ENCODE results near the gene TMEM126A. TPM values are rescaled to one million over a fixed set of nuclear protein-coding genes. Genes with fewer than 3 reads are reported as not detected.
"Not testable (repeated sequence)": the region's sequence is repeated elsewhere in the genome, so short reads cannot be mapped to it uniquely, and the experiment has no call there.

The TMEM126A gene
- total and polyA plus RNA-seq, 2 experiments from 2014 or later: 22.9 to 69.8 TPM

- in situ Hi-C loops (cut with MboI): no loop called here
- Histone ChIP-seq H3K4me3 (no peak overlapping the region), H3K27me3 (replicated peaks; ENCODE audit: insufficient read depth) (no peaks in the 10 kb centered on the region), H2AFZ (no peak overlapping the region), H4K20me1 (ENCODE audit: insufficient read depth) (0 out of 2 replicates have a peak, but pooled peaks cover 2% of the 10 kb centered on the region), H3K36me3 (ENCODE audit: low read depth) (no peaks in the 10 kb centered on the region), H3F3A (ENCODE audit: insufficient read depth) (no peaks in the 10 kb centered on the region), H3K4me1 (ENCODE audit: insufficient read depth) (no peaks in the 10 kb centered on the region), H3K4me2 (ENCODE audit: unreplicated experiment) (no peak overlapping the region), H3K9ac (no peak overlapping the region), H3K79me2 (ENCODE audit: insufficient read depth) (peaks cover 17% of the 10 kb centered on the region), H3K9me2 (ENCODE audit: insufficient read depth) (no peaks in the 10 kb centered on the region), H3K27ac (no peak overlapping the region), H3K9me3 (ENCODE audit: low read depth) (no peaks in the 10 kb centered on the region)
- DNase-seq: no peak
- TF ChIP-seq EZH2phosphoT487 (IDR thresholded peaks at IDR 0.05; ENCODE audit: insufficient read depth, low read depth) (no peak), EZH2 (IDR thresholded peaks at IDR 0.05; ENCODE audit: insufficient read depth, poor library complexity, severe bottlenecking) (no peak)
- WGBS, 2 experiments (ENCODE audit: low coverage in 1 of 2, low lambda C conversion rate in 2 of 2, missing lambda C conversion rate in 2 of 2): 94 to 98% methylated on average over 1 of the region's 1 CpG
Measured at GRCh38 chr11:85668157-85668556, 20.4 kb downstream of the TMEM126A start.

- H3K9me2 ChIP-seq (ENCODE audit: insufficient read depth); H3K9ac ChIP-seq; H3K79me2 ChIP-seq (ENCODE audit: insufficient read depth); H3K4me1 ChIP-seq (ENCODE audit: insufficient read depth); H3K4me3 ChIP-seq; H3K9me3 ChIP-seq (ENCODE audit: low read depth); H3K27me3 ChIP-seq (replicated peaks; ENCODE audit: insufficient read depth); DNase-seq; H4K20me1 ChIP-seq (ENCODE audit: insufficient read depth); in situ Hi-C loops (cut with MboI); H3K27ac ChIP-seq; H2AFZ ChIP-seq; H3K36me3 ChIP-seq (ENCODE audit: low read depth); H3K4me2 ChIP-seq (ENCODE audit: unreplicated experiment); H3F3A ChIP-seq (ENCODE audit: insufficient read depth): not testable (repeated sequence)
Measured at GRCh38 chr11:85670949-85671663, 23.3 kb downstream of the TMEM126A start.

GRCh38 chr11:85672105-85672902, 24.5 kb downstream of the TMEM126A start:
- Histone ChIP-seq H3K79me2 (ENCODE audit: insufficient read depth) (no peaks in the 10 kb centered on the region), H2AFZ (no peak overlapping the region), H3K27ac (no peak overlapping the region), H3K4me2 (ENCODE audit: unreplicated experiment) (no peak overlapping the region), H3F3A (ENCODE audit: insufficient read depth) (no peaks in the 10 kb centered on the region), H4K20me1 (ENCODE audit: insufficient read depth) (no peaks in the 10 kb centered on the region), H3K9me3 (ENCODE audit: low read depth) (no peaks in the 10 kb centered on the region), H3K36me3 (ENCODE audit: low read depth) (no peaks in the 10 kb centered on the region), H3K4me1 (ENCODE audit: insufficient read depth) (no peaks in the 10 kb centered on the region), H3K9me2 (ENCODE audit: insufficient read depth) (no peaks in the 10 kb centered on the region), H3K27me3 (replicated peaks; ENCODE audit: insufficient read depth) (no peaks in the 10 kb centered on the region), H3K4me3 (no peak overlapping the region), H3K9ac (no peak overlapping the region)
- DNase-seq: no peak
- in situ Hi-C loops (cut with MboI): no loop called here
- TF ChIP-seq EZH2phosphoT487 (IDR thresholded peaks at IDR 0.05; ENCODE audit: insufficient read depth, low read depth): no peak
- TF ChIP-seq EZH2 (IDR thresholded peaks at IDR 0.05; ENCODE audit: insufficient read depth, poor library complexity, severe bottlenecking): no peak
- WGBS, 2 experiments (ENCODE audit: low coverage in 1 of 2, low lambda C conversion rate in 2 of 2, missing lambda C conversion rate in 2 of 2): 65 to 75% methylated on average over 8 of the region's 8 CpGs

- no peaks in the 10 kb centered on the region for H3K27me3 ChIP-seq (replicated peaks; ENCODE audit: insufficient read depth)
- no peaks in the 10 kb centered on the region for H3K9me2 ChIP-seq (ENCODE audit: insufficient read depth)
- H3K79me2 ChIP-seq (ENCODE audit: insufficient read depth): no peaks in the 10 kb centered on the region
- no peak overlapping the region for H3K4me2 ChIP-seq (ENCODE audit: unreplicated experiment)
- H3K4me3 ChIP-seq: no peak overlapping the region
- TF ChIP-seq EZH2phosphoT487 (IDR thresholded peaks at IDR 0.05; ENCODE audit: insufficient read depth, low read depth) (no peak), EZH2 (IDR thresholded peaks at IDR 0.05; ENCODE audit: insufficient read depth, poor library complexity, severe bottlenecking) (no peak)
- H4K20me1 ChIP-seq (ENCODE audit: insufficient read depth): no peaks in the 10 kb centered on the region
- H3F3A ChIP-seq (ENCODE audit: insufficient read depth): no peaks in the 10 kb centered on the region
- no peak overlapping the region for H3K27ac ChIP-seq
- no peaks in the 10 kb centered on the region for H3K36me3 ChIP-seq (ENCODE audit: low read depth)
- no peak overlapping the region for H3K9ac ChIP-seq
- DNase-seq: no peak
- H2AFZ ChIP-seq: no peak overlapping the region
- H3K4me1 ChIP-seq (ENCODE audit: insufficient read depth): no peaks in the 10 kb centered on the region
- no peaks in the 10 kb centered on the region for H3K9me3 ChIP-seq (ENCODE audit: low read depth)
- WGBS, 2 experiments (ENCODE audit: low coverage in 1 of 2, low lambda C conversion rate in 2 of 2, missing lambda C conversion rate in 2 of 2): 72 to 74% methylated on average over 3 of the region's 3 CpGs
- in situ Hi-C loops (cut with MboI): no loop called here
Measured at GRCh38 chr11:85673393-85673792, 25.6 kb downstream of the TMEM126A start.

Measured in GM23248 (cell line).